HepG2 (cell line): ENCODE results near the gene PRMT7. TPM values are rescaled to one million over a fixed set of nuclear protein-coding genes. Genes with fewer than 3 reads are reported as not detected.
A peak's percentile ranks its signal among the peaks of the same experiment; 100 is the strongest.

ENCODE experiments used
- AHDC1 ChIP-seq: sonication (generic); formaldehyde crosslinking; IDR thresholded peaks from 2 replicates; pipeline ENCODE4 v1.5.1; 2020; ENCODE audit warnings: mild to moderate bottlenecking, missing genetic modification reagents, borderline replicate concordance
- DR1 ChIP-seq: sonication (generic); formaldehyde crosslinking; IDR thresholded peaks from 2 replicates; pipeline ENCODE4 v1.8.0; 2021; ENCODE audit warnings: mild to moderate bottlenecking, missing genetic modification reagents, inconsistent platforms
- EEA1 ChIP-seq: sonication (generic); formaldehyde crosslinking; IDR thresholded peaks from 2 replicates; pipeline ENCODE4 v1.5.1; 2020; ENCODE audit warnings: mild to moderate bottlenecking, missing genetic modification reagents, borderline replicate concordance
- KLF13 ChIP-seq: sonication (generic); formaldehyde crosslinking; IDR thresholded peaks from 2 replicates; pipeline ENCODE4 v1.4.0; 2020; ENCODE audit warnings: mild to moderate bottlenecking, missing genetic modification reagents
- MTERF4 ChIP-seq: sonication (generic); formaldehyde crosslinking; IDR thresholded peaks from 2 replicates; pipeline ENCODE4 v1.8.0; 2023; ENCODE audit warnings: mild to moderate bottlenecking, missing genetic modification reagents
- REPIN1 ChIP-seq: sonication (generic); formaldehyde crosslinking; IDR thresholded peaks from 2 replicates; pipeline ENCODE4 v1.8.0; 2022; ENCODE audit warnings: missing genetic modification reagents, low read depth, mild to moderate bottlenecking, borderline replicate concordance
- SATB2 ChIP-seq: sonication (generic); formaldehyde crosslinking; IDR thresholded peaks from 2 replicates; pipeline ENCODE4 v1.5.0; 2020; ENCODE audit warnings: missing genetic modification reagents
- SNAI1 ChIP-seq: sonication (generic); formaldehyde crosslinking; IDR thresholded peaks from 2 replicates; pipeline ENCODE4 v1.5.0; 2020; ENCODE audit warnings: mild to moderate bottlenecking, missing genetic modification reagents, borderline replicate concordance
- ZNF12 ChIP-seq: sonication (generic); formaldehyde crosslinking; IDR thresholded peaks from 2 replicates; pipeline ENCODE4 v1.5.0; 2020; ENCODE audit warnings: missing genetic modification reagents
- ZNF160 ChIP-seq: sonication (generic); formaldehyde crosslinking; IDR thresholded peaks from 2 replicates; pipeline ENCODE4 v1.8.0; 2022; ENCODE audit warnings: mild to moderate bottlenecking, inconsistent platforms, missing genetic modification reagents
- ZNF232 ChIP-seq: sonication (generic); formaldehyde crosslinking; IDR thresholded peaks from 2 replicates; pipeline ENCODE4 v1.4.0; 2020; ENCODE audit warnings: missing genetic modification reagents, borderline replicate concordance
- ZNF510 ChIP-seq: sonication (generic); formaldehyde crosslinking; IDR thresholded peaks from 2 replicates; pipeline ENCODE4 v1.4.0; 2020; ENCODE audit warnings: low read depth, mild to moderate bottlenecking, missing genetic modification reagents
- ZNF513 ChIP-seq: sonication (generic); formaldehyde crosslinking; conservative IDR thresholded peaks from 2 replicates; pipeline ENCODE4 v1.5.0; 2020; ENCODE audit warnings: missing genetic modification reagents
- ZNF574 ChIP-seq: sonication (generic); formaldehyde crosslinking; IDR thresholded peaks from 2 replicates; pipeline ENCODE4 v1.4.0; 2020; ENCODE audit warnings: missing genetic modification reagents
- ZNF577 ChIP-seq: sonication (generic); formaldehyde crosslinking; IDR thresholded peaks from 2 replicates; pipeline ENCODE4 v1.4.0; 2020; ENCODE audit warnings: mild to moderate bottlenecking, low read depth, missing genetic modification reagents, borderline replicate concordance
- ZNF691 ChIP-seq: sonication (generic); formaldehyde crosslinking; IDR thresholded peaks from 2 replicates; pipeline ENCODE4 v1.4.0; 2020; ENCODE audit warnings: missing genetic modification reagents, low read depth, mild to moderate bottlenecking, borderline replicate concordance
- ZNF879 ChIP-seq: sonication (generic); formaldehyde crosslinking; IDR thresholded peaks from 2 replicates; pipeline ENCODE4 v1.8.1; 2023; ENCODE audit warnings: missing genetic modification reagents
- polyA plus RNA-seq, 8 experiments: library from polyadenylated mRNA; depleted of rRNA in 3 of 8; stranded (reverse) in 7 of 8; unstranded in 1 of 8; fragments of >200 nt; fragmentation: Illumina TruSeq in 4 of 8; extraction: Trizol in 4 of 8; gene quantifications; 2 replicates each; pipeline versions ENCODE4 v1.2.1 to v1.2.3, GENCODE V29; 2011 to 2016; ENCODE audit warnings: low read depth in 4 of 8, missing spikeins in 1 of 8, mixed read lengths in 1 of 8; ENCODE audit not compliant: insufficient read depth in 1 of 8
- total RNA-seq, 5 experiments: library from RNA; depleted of rRNA; stranded (reverse); fragments of >200 nt; fragmentation: Illumina TruSeq; extraction: Trizol; gene quantifications; 2 replicates each; pipeline ENCODE4 v1.2.3, GENCODE V29; 2016; ENCODE audit warnings: low read depth in 1 of 5

PRMT7 gene
- total and polyA plus RNA-seq, 2 of the 13 experiments (the other 11 are each of a cell fraction or from before 2014, with no cell fraction given) = 47.5 to 55.0 TPM

GRCh38 chr16:68281368-68282063 lies 29.3 kb upstream of the PRMT7 start (continued):
- TF ChIP-seq ZNF691 = peak; percentile 93
- peak; percentile 43; the same call in 1 of the 2 replicates for TF ChIP-seq ZNF510 (CRISPR knock-in tag)
- TF ChIP-seq DR1 (CRISPR knock-in tag) = no peak
- TF ChIP-seq MTERF4 = peak; percentile 51; the same call in 1 of the 2 replicates
- no peak for TF ChIP-seq EEA1 (CRISPR knock-in tag)
- TF ChIP-seq ZNF513 (CRISPR knock-in tag) = no peak
- no peak for TF ChIP-seq SNAI1 (CRISPR knock-in tag)
- TF ChIP-seq ZNF160 = no peak
- TF ChIP-seq REPIN1 = peak; percentile 80; the same call in 1 of the 2 replicates
- peak; percentile 89 for TF ChIP-seq ZNF12 (CRISPR knock-in tag)
- no peak for TF ChIP-seq KLF13 (CRISPR knock-in tag)
- TF ChIP-seq ZNF879 = no peak
- peak; percentile 83; the same call in 1 of the 2 replicates for TF ChIP-seq AHDC1 (CRISPR knock-in tag)
- TF ChIP-seq ZNF577 (CRISPR knock-in tag) = no peak
- no peak for TF ChIP-seq SATB2 (CRISPR knock-in tag)
- peak; percentile 27; the same call in 1 of the 2 replicates for TF ChIP-seq ZNF232 (CRISPR knock-in tag)
- TF ChIP-seq ZNF574 (CRISPR knock-in tag) = peak; percentile 71
